ENCODE data around the gene AMFR.

Gene AMFR

DNA sequence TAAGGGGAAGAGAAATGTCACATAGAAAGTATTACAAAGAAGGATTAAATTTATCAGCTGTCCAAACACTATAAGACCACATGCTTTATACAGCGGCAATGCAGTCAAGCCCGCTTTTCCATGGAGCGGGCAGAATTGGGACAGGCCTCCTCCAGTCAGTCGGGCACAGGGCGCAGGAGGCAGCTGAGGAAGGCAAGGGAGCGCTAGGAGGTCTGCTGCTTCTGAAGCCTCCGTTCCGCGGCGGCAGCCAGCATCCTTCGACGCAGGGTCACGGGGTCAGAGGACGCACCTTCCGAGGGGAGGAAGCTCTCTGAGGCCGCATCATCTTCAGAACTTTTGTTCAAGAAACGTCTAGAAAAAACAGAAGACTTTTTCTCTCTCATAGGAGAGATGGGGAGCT, 62.6 kb downstream of the AMFR start:
- Histone ChIP-seq H3K4me3 (ENCODE audit: low read depth, low read length) (no peak overlapping the region), H3K4me1 (ENCODE audit: control insufficient read depth, insufficient read depth, low read length) (peaks cover 4% of the 10 kb centered on the region), H3K27me3 (ENCODE audit: control insufficient read depth, insufficient read depth, low read length) (no peaks in the 10 kb centered on the region), H3K9me3 (ENCODE audit: control insufficient read depth, insufficient read depth, low read depth, low read length) (no peaks in the 10 kb centered on the region), H3K9ac (ENCODE audit: low read length) (no peak overlapping the region), H3K36me3 (ENCODE audit: control insufficient read depth, insufficient read depth, low read length) (peaks cover 48% of the 10 kb centered on the region), H3K27ac (ENCODE audit: low read depth, low read length) (no peak overlapping the region)

- peaks cover 43% of the 10 kb centered on the region for H3K36me3 ChIP-seq (ENCODE audit: control insufficient read depth, insufficient read depth, low read length)
Measured at GRCh38 chr16:56362057-56362655, 63.2 kb downstream of the AMFR start.

DNA sequence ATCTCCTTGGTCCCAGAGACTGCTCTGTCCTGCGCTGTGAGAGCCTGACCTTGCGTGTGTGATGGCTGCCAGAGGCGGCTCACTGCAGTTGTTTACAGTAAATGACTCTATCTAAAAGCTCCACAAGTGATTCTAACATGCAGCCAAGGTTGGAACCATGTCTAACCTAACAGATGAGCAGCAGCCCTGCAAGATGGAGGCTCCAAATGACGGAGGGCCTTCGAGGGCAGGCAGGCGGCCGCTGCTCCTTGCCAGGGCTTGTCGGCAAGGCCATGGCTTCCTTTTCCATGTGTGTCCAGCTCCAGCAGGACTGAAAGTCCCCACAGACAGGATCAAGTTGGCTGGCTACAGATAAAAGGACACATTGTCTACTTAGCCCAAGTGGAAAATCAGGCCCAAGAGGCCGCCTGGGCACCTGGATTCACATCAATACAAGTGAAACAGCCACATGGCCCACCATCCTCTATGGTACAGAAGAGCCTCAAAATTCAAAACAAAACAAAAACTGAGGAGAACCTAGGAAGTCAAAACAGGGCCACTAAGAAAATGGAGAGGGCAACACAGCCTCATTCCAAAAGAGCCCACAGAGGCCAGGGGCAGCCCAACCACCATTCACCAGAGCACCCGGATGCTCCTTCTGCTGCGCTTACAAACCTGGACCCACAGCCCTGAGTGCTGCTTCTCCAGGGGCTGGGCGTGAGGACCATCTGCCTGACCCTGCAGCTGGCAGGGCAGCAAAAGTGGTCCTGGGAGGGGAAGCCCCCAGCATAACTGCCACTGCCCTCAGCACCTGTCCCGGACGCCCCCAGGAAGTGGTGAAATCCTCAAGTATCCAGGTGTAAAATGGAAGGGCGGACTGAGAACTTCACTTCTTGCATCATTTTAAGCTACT, 65.0 kb downstream of the AMFR start:
- Histone ChIP-seq H3K27ac (ENCODE audit: low read depth, low read length) (no peak overlapping the region), H3K4me3 (ENCODE audit: low read depth, low read length) (no peak overlapping the region), H3K9me3 (ENCODE audit: control insufficient read depth, insufficient read depth, low read depth, low read length) (no peaks in the 10 kb centered on the region), H3K9ac (ENCODE audit: low read length) (no peak overlapping the region), H3K36me3 (ENCODE audit: control insufficient read depth, insufficient read depth, low read length) (peaks cover 33% of the 10 kb centered on the region), H3K27me3 (ENCODE audit: control insufficient read depth, insufficient read depth, low read length) (no peaks in the 10 kb centered on the region), H3K4me1 (ENCODE audit: control insufficient read depth, insufficient read depth, low read length) (peaks cover 22% of the 10 kb centered on the region)

More at GRCh38 chr16:56362057-56362655, 63.2 kb downstream of the AMFR start:
- Histone ChIP-seq H3K27ac (ENCODE audit: low read depth, low read length) (no peak overlapping the region), H3K4me1 (ENCODE audit: control insufficient read depth, insufficient read depth, low read length) (peaks cover 9% of the 10 kb centered on the region), H3K9me3 (ENCODE audit: control insufficient read depth, insufficient read depth, low read depth, low read length) (no peaks in the 10 kb centered on the region), H3K4me3 (ENCODE audit: low read depth, low read length) (no peak overlapping the region), H3K9ac (ENCODE audit: low read length) (peak overlapping the region; percentile 10), H3K27me3 (ENCODE audit: control insufficient read depth, insufficient read depth, low read length) (no peaks in the 10 kb centered on the region)

GRCh38 chr16:56357765-56358322, 67.5 kb downstream of the AMFR start:
- no peak overlapping the region for H3K4me3 ChIP-seq (ENCODE audit: low read depth, low read length)
- no peak overlapping the region for H3K9ac ChIP-seq (ENCODE audit: low read length)
- H3K27ac ChIP-seq (ENCODE audit: low read depth, low read length), result no peak overlapping the region
- H3K36me3 ChIP-seq (ENCODE audit: control insufficient read depth, insufficient read depth, low read length), result peaks cover 8% of the 10 kb centered on the region
- peaks cover 24% of the 10 kb centered on the region for H3K4me1 ChIP-seq (ENCODE audit: control insufficient read depth, insufficient read depth, low read length)
- H3K9me3 ChIP-seq (ENCODE audit: control insufficient read depth, insufficient read depth, low read depth, low read length), result no peaks in the 10 kb centered on the region
- no peaks in the 10 kb centered on the region for H3K27me3 ChIP-seq (ENCODE audit: control insufficient read depth, insufficient read depth, low read length)

GRCh38 chr16:56357241-56357764, 68.0 kb downstream of the AMFR start:
- Histone ChIP-seq H3K9me3 (ENCODE audit: control insufficient read depth, insufficient read depth, low read depth, low read length) (no peaks in the 10 kb centered on the region), H3K27me3 (ENCODE audit: control insufficient read depth, insufficient read depth, low read length) (no peaks in the 10 kb centered on the region), H3K4me1 (ENCODE audit: control insufficient read depth, insufficient read depth, low read length) (peaks cover 24% of the 10 kb centered on the region), H3K36me3 (ENCODE audit: control insufficient read depth, insufficient read depth, low read length) (peaks cover 2% of the 10 kb centered on the region), H3K9ac (ENCODE audit: low read length) (no peak overlapping the region), H3K4me3 (ENCODE audit: low read depth, low read length) (no peak overlapping the region), H3K27ac (ENCODE audit: low read depth, low read length) (no peak overlapping the region)

GRCh38 chr16:56356276-56357240, 68.8 kb downstream of the AMFR start:
- no peaks in the 10 kb centered on the region for H3K27me3 ChIP-seq (ENCODE audit: control insufficient read depth, insufficient read depth, low read length)
- peak overlapping the region; percentile 46 for H3K4me3 ChIP-seq (ENCODE audit: low read depth, low read length)
- no peaks in the 10 kb centered on the region for H3K36me3 ChIP-seq (ENCODE audit: control insufficient read depth, insufficient read depth, low read length)
- H3K9ac ChIP-seq (ENCODE audit: low read length), result no peak overlapping the region
- no peak overlapping the region for H3K27ac ChIP-seq (ENCODE audit: low read depth, low read length)
- peaks cover 24% of the 10 kb centered on the region for H3K4me1 ChIP-seq (ENCODE audit: control insufficient read depth, insufficient read depth, low read length)
- no peaks in the 10 kb centered on the region for H3K9me3 ChIP-seq (ENCODE audit: control insufficient read depth, insufficient read depth, low read depth, low read length)

- 0 out of 2 replicates have a peak overlapping the region, but pooled peaks have one; percentile 20 for H3K4me3 ChIP-seq (ENCODE audit: low read depth, low read length)
- H3K27ac ChIP-seq (ENCODE audit: low read depth, low read length), result no peak overlapping the region
- H3K4me1 ChIP-seq (ENCODE audit: control insufficient read depth, insufficient read depth, low read length), result peaks cover 24% of the 10 kb centered on the region
- H3K9ac ChIP-seq (ENCODE audit: low read length), result no peak overlapping the region
- no peaks in the 10 kb centered on the region for H3K27me3 ChIP-seq (ENCODE audit: control insufficient read depth, insufficient read depth, low read length)
- H3K9me3 ChIP-seq (ENCODE audit: control insufficient read depth, insufficient read depth, low read depth, low read length), result no peaks in the 10 kb centered on the region
- H3K36me3 ChIP-seq (ENCODE audit: control insufficient read depth, insufficient read depth, low read length), result no peaks in the 10 kb centered on the region
Measured at GRCh38 chr16:56355786-56356275, 69.5 kb downstream of the AMFR start.

GRCh38 chr16:56355221-56355620, 70.1 kb downstream of the AMFR start:
- no peak overlapping the region for H3K9ac ChIP-seq (ENCODE audit: low read length)
- no peak overlapping the region for H3K4me3 ChIP-seq (ENCODE audit: low read depth, low read length)
- no peaks in the 10 kb centered on the region for H3K27me3 ChIP-seq (ENCODE audit: control insufficient read depth, insufficient read depth, low read length)
- H3K36me3 ChIP-seq (ENCODE audit: control insufficient read depth, insufficient read depth, low read length), result no peaks in the 10 kb centered on the region
- H3K4me1 ChIP-seq (ENCODE audit: control insufficient read depth, insufficient read depth, low read length), result peaks cover 24% of the 10 kb centered on the region
- no peak overlapping the region for H3K27ac ChIP-seq (ENCODE audit: low read depth, low read length)
- H3K9me3 ChIP-seq (ENCODE audit: control insufficient read depth, insufficient read depth, low read depth, low read length), result no peaks in the 10 kb centered on the region

GRCh38 chr16:56354746-56355145, 70.6 kb downstream of the AMFR start:
- H3K36me3 ChIP-seq (ENCODE audit: control insufficient read depth, insufficient read depth, low read length), result no peaks in the 10 kb centered on the region
- H3K9me3 ChIP-seq (ENCODE audit: control insufficient read depth, insufficient read depth, low read depth, low read length), result no peaks in the 10 kb centered on the region
- no peak overlapping the region for H3K9ac ChIP-seq (ENCODE audit: low read length)
- peaks cover 24% of the 10 kb centered on the region for H3K4me1 ChIP-seq (ENCODE audit: control insufficient read depth, insufficient read depth, low read length)
- no peaks in the 10 kb centered on the region for H3K27me3 ChIP-seq (ENCODE audit: control insufficient read depth, insufficient read depth, low read length)
- no peak overlapping the region for H3K4me3 ChIP-seq (ENCODE audit: low read depth, low read length)
- H3K27ac ChIP-seq (ENCODE audit: low read depth, low read length), result no peak overlapping the region

DNA sequence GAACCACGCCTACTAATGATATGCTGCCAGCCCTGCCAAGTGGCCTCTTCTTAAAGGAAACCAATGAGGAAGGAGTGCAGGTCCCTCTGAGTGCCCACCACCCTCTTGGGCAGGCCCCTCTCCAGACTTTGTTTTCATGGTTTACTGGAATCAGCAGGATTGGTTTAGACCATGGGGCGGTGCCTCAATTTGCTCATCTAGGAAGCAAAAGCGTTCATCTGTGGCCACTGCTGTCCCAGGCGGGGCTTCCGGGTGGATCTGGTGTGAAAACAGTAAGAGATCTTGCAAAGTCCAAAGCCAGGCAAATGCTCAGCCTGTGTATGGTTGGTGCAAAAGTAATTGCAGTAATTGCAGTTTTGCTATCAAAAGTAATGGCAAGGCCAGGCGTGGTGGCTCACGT, 71.3 kb downstream of the AMFR start:
- Histone ChIP-seq H3K4me1 (ENCODE audit: control insufficient read depth, insufficient read depth, low read length) (peaks cover 24% of the 10 kb centered on the region), H3K27me3 (ENCODE audit: control insufficient read depth, insufficient read depth, low read length) (no peaks in the 10 kb centered on the region), H3K9ac (ENCODE audit: low read length) (no peak overlapping the region), H3K9me3 (ENCODE audit: control insufficient read depth, insufficient read depth, low read depth, low read length) (no peaks in the 10 kb centered on the region), H3K36me3 (ENCODE audit: control insufficient read depth, insufficient read depth, low read length) (no peaks in the 10 kb centered on the region), H3K27ac (ENCODE audit: low read depth, low read length) (no peak overlapping the region), H3K4me3 (ENCODE audit: low read depth, low read length) (no peak overlapping the region)
